Endothelial cell of umbilical vein (primary cell): ENCODE results near the gene TSPEAR. TPM values are rescaled to one million over a fixed set of nuclear protein-coding genes. Genes with fewer than 3 reads are reported as not detected.

Experiments
- BruUV-seq: library from RNA; stranded (reverse); fragments of 400-500 nt; replicated peaks from 2 replicates; lab custom pipeline; 2021; lab: Mats Ljungman, UMichigan
- CTCF ChIA-PET: fragments of 300-600, 350-600 bp; sonication (Branson Sonifier 250); formaldehyde crosslinking; loops from one replicate; lab custom pipeline; 2021; ENCODE audit warnings: antibody characterized with exemption, inconsistent platforms; lab: Charles Lee
- POLR2A ChIA-PET: fragments of 300-600, 350-600 bp; sonication (Branson Sonifier 250); formaldehyde crosslinking; loops from one replicate; lab custom pipeline; 2021; ENCODE audit warnings: antibody characterized with exemption, inconsistent platforms; lab: Charles Lee
- DNase-seq: peaks from one replicate; pipeline ENCODE4 v3.0.0-alpha.2; 2011; ENCODE audit warnings: low read depth, low spot score
- FAIRE-seq: peaks from 2 replicates; lab custom pipeline; 2011; peaks lifted over from hg19 to GRCh38; lab: Jason Lieb, UNC
- H2AFZ ChIP-seq: 2 replicates; pipeline ENCODE4 v1.6.0; 2012; ENCODE audit warnings: low read depth, low read length, control low read depth, inconsistent platforms
- H3K27ac ChIP-seq: 2 replicates; pipeline ENCODE4 v1.5.1; 2011; ENCODE audit warnings: low read depth, mild to moderate bottlenecking, control low read depth, low read length, moderate library complexity; ENCODE audit not compliant: insufficient read depth
- H3K27me3 ChIP-seq, 2 experiments: 2 replicates each; pipeline versions ENCODE4 v1.6.0 to v1.6.1; 2011; ENCODE audit warnings: low read length in 2 of 2, mixed read lengths in 1 of 2; ENCODE audit not compliant: control insufficient read depth in 2 of 2, insufficient read depth in 2 of 2
- H3K36me3 ChIP-seq, 2 experiments: 2 replicates in 1 of 2; 3 replicates in 1 of 2; pipeline ENCODE4 v1.5.1; 2011; ENCODE audit warnings: low read length in 2 of 2, mild to moderate bottlenecking in 1 of 2, moderate library complexity in 1 of 2; ENCODE audit not compliant: control insufficient read depth in 2 of 2, insufficient read depth in 2 of 2; ENCODE audit errors: extremely low read depth in 1 of 2
- H3K4me1 ChIP-seq: 3 replicates; pipeline ENCODE4 v1.5.1; 2011; ENCODE audit warnings: mild to moderate bottlenecking, low read length; ENCODE audit not compliant: control insufficient read depth, insufficient read depth; ENCODE audit errors: extremely low read depth
- H3K4me2 ChIP-seq: 2 replicates; pipeline ENCODE4 v1.6.1; 2011; ENCODE audit warnings: low read length, control low read depth, mixed read lengths; ENCODE audit not compliant: insufficient read depth
- H3K4me3 ChIP-seq, 3 experiments: fragments of 200-600 bp in 1 of 3; sonication (generic), shearing (Covaris generic) in 1 of 3; replicated peaks in 1 of 3; 2 replicates each; pipeline ENCODE4 v1.5.1; 2011 to 2016; ENCODE audit warnings: control low read depth in 3 of 3, low read length in 3 of 3, mild to moderate bottlenecking in 2 of 3, inconsistent platforms in 1 of 3, low read depth in 1 of 3, moderate library complexity in 1 of 3; ENCODE audit not compliant: insufficient read depth in 1 of 3
- H3K79me2 ChIP-seq: 2 replicates; pipeline ENCODE4 v1.6.0; 2012; ENCODE audit warnings: low read length, inconsistent platforms; ENCODE audit not compliant: control insufficient read depth, insufficient read depth
- H3K9ac ChIP-seq: replicated peaks from 2 replicates; pipeline ENCODE3; 2011; ENCODE audit warnings: low read length, control low read depth; ENCODE audit not compliant: insufficient read depth; ENCODE audit errors: extremely low read depth
- H3K9me1 ChIP-seq: replicated peaks from 3 replicates; pipeline ENCODE4 v1.6.0; 2011; ENCODE audit warnings: mild to moderate bottlenecking, low read length; ENCODE audit not compliant: control insufficient read depth, insufficient read depth; ENCODE audit errors: extremely low read depth
- H3K9me3 ChIP-seq: replicated peaks from 2 replicates; pipeline ENCODE4 v1.5.1; 2012; ENCODE audit warnings: low read length, inconsistent platforms; ENCODE audit not compliant: control insufficient read depth, insufficient read depth
- H4K20me1 ChIP-seq: replicated peaks from 2 replicates; pipeline ENCODE3; 2011; ENCODE audit warnings: mild to moderate bottlenecking, low read length; ENCODE audit not compliant: control insufficient read depth, insufficient read depth; ENCODE audit errors: extremely low read depth
- CTCF ChIP-seq, 2 donors: IDR thresholded peaks; 1 replicate in 1 of 2; 2 replicates in 1 of 2; pipeline ENCODE4 v1.5.1; 2011; ENCODE audit warnings: low read length in 2 of 2, mild to moderate bottlenecking in 2 of 2, moderate library complexity in 2 of 2, control low read depth in 1 of 2, inconsistent platforms in 1 of 2, low read depth in 1 of 2; ENCODE audit not compliant: insufficient read depth in 1 of 2; ENCODE audit errors: extremely low read depth in 1 of 2
- EZH2 ChIP-seq: IDR thresholded peaks from 2 replicates; pipeline ENCODE4 v1.6.1; 2012; ENCODE audit warnings: borderline replicate concordance, low read depth, mild to moderate bottlenecking, moderate library complexity, low read length, inconsistent platforms; ENCODE audit not compliant: severe bottlenecking
- FOS ChIP-seq: IDR thresholded peaks from 2 replicates; pipeline ENCODE4 v1.6.1; 2011; ENCODE audit warnings: mild to moderate bottlenecking, low read length, moderate library complexity, borderline replicate concordance; ENCODE audit not compliant: insufficient read depth
- GATA2 ChIP-seq: IDR thresholded peaks from 2 replicates; pipeline ENCODE4 v1.7.0; 2011; ENCODE audit warnings: low read depth, mild to moderate bottlenecking, moderate library complexity, mixed read lengths, low read length; ENCODE audit not compliant: insufficient read length, insufficient read depth
- JUN ChIP-seq: IDR thresholded peaks from 2 replicates; pipeline ENCODE4 v1.6.1; 2011; ENCODE audit warnings: borderline replicate concordance, low read depth; ENCODE audit not compliant: insufficient read length, insufficient read depth
- MYC ChIP-seq: IDR thresholded peaks from one replicate; pipeline ENCODE4 v1.6.1; 2011; ENCODE audit warnings: mild to moderate bottlenecking, low read depth, low read length
- POLR2A ChIP-seq: IDR thresholded peaks from 2 replicates; pipeline ENCODE4 v1.6.1; 2012; ENCODE audit warnings: low read depth, mild to moderate bottlenecking, control low read depth, low read length
- POLR2AphosphoS5 ChIP-seq: IDR thresholded peaks from 2 replicates; pipeline ENCODE4 v1.6.1; 2012; ENCODE audit warnings: low read depth, mild to moderate bottlenecking, control low read depth, low read length, moderate library complexity; ENCODE audit not compliant: insufficient read depth
- dilution Hi-C: fragments of 300-500 bp; cut with MboI; formaldehyde crosslinking; loops from one replicate; pipeline ENCODE4 v1.15.0; 2019; ENCODE audit warnings: low sequenced_read_pairs; ENCODE audit not compliant: extremely low pct_ligation_motif_present
- intact Hi-C: fragments of 100-400 bp; cut with micrococcal nuclease; formaldehyde crosslinking; loops from one replicate; pipeline ENCODE4 v1.10.0; 2022
- polyA plus RNA-seq, 4 experiments: library from polyadenylated mRNA; depleted of rRNA in 3 of 4; stranded (reverse) in 3 of 4; unstranded in 1 of 4; fragments of >200 nt; gene quantifications; 2 replicates each; pipeline versions ENCODE4 v1.2.1 to v1.2.3, GENCODE V29; 2011 to 2012; ENCODE audit warnings: missing spikeins in 1 of 4
- total RNA-seq: library from RNA; stranded (reverse); gene quantifications from 2 replicates; pipeline ENCODE4 v1.2.3, GENCODE V29; 2021
- TF ChIP-seq, protein P1 (sequence below): IDR thresholded peaks from 2 replicates; pipeline ENCODE4 v1.6.1; 2011; ENCODE audit not compliant: insufficient read depth, insufficient read length

TSPEAR gene
- total and polyA plus RNA-seq, 2 donors (not counting 3 experiments of a cell fraction or from before 2014, with no cell fraction given): 0.01 TPM; not detected in 1

GRCh38 chr21:44453120-44453519 is 258.3 kb downstream of the TSPEAR start:
- TF ChIP-seq FOS: no peak
- no peak for TF ChIP-seq POLR2AphosphoS5
- TF ChIP-seq, protein P1, sequence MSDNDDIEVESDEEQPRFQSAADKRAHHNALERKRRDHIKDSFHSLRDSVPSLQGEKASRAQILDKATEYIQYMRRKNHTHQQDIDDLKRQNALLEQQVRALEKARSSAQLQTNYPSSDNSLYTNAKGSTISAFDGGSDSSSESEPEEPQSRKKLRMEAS: no peak
- no peak for TF ChIP-seq JUN
- TF ChIP-seq GATA2: no peak
- TF ChIP-seq CTCF (IDR thresholded peaks at IDR 0.05; ENCODE audit: extremely low read depth in 1 of 2, insufficient read depth in 1 of 2, low read depth in 1 of 2, low read length in 2 of 2): no peak
- no peak for TF ChIP-seq POLR2A
- TF ChIP-seq MYC: no peak
- no peak for TF ChIP-seq EZH2
- dilution Hi-C loops (no loop called here), intact Hi-C loops (loop anchor here (10.0 kb wide), 1 partner anchor 108 kb away; no protein-coding TSS in a partner anchor)
- H3K4me2 ChIP-seq: no peak overlapping the region
- H3K9me1 ChIP-seq: no peaks in the 10 kb centered on the region
- FAIRE-seq: peak; percentile 4
- H3K4me1 ChIP-seq: no peaks in the 10 kb centered on the region
- H3K27ac ChIP-seq: no peak overlapping the region
- no peak for DNase-seq
- H4K20me1 ChIP-seq: no peaks in the 10 kb centered on the region
- peaks cover 0 to 3% of the 10 kb centered on the region in 2 experiments for H3K27me3 ChIP-seq
- ChIA-PET POLR2A (no interaction called here), CTCF (interaction anchor here (1.3 kb wide), 1 partner anchor 10 kb away, joined by 4 read pairs; no protein-coding TSS in a partner anchor)
- no peaks in the 10 kb centered on the region for H3K36me3 ChIP-seq
- H3K9ac ChIP-seq: no peak overlapping the region
- H3K79me2 ChIP-seq: no peaks in the 10 kb centered on the region
- H3K9me3 ChIP-seq: no peaks in the 10 kb centered on the region
- no TSS peak for BruUV-seq
- no peak overlapping the region for H2AFZ ChIP-seq
- H3K4me3 ChIP-seq: no peak overlapping the region
